HG03460 (cell line): ENCODE data around the gene AP1S3.
"Not testable (repeated sequence)": the region's sequence is repeated elsewhere in the genome, so short reads cannot be mapped to it uniquely, and the experiment has no call there.

Experiments used
- ATAC-seq: cut with Tn5 transposase; IDR thresholded peaks from one replicate; pipeline ENCODE4 v1.9.1; 2021; ENCODE audit not compliant: unreplicated experiment

AP1S3 gene

DNA sequence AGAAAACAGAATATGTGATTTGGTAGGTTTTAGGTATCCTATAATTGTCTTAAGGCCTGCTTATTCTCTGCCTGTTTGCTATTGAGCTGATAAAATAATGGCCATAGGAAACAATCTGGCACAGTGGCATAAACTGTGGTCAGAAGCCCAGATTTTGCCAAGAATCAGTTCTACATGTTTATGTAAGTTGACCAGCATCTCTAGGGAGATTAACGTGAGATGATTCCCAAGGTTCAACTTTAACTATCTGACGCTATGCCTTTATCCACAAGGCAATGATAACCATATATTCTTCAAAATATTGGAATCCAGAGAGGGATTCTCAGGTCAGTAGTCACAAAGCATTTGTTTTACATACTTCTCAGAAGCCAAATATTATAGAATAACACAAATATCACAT lies 25.6 kb downstream of the AP1S3 start:
- ATAC-seq, result no peak

DNA sequence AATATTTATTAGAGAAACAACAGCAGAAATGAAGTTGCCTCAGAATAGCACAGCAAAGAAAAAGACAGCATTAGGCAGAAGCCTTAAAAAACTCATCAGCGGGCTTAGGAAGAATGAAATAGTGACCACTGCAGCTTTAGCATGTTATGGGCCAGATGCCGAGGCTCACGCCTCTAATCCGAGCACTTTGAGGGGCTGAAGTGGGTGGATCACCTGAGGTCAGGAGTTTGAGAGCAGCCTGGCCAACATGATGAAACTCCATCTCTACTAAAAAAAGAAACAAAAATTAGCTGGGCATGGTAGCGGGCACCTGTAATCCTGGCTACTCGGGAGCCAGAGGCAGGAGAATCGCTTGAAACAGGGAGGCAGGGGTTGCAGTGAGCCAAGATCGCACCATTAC lies 32.4 kb downstream of the AP1S3 start:
- no peak for ATAC-seq

DNA sequence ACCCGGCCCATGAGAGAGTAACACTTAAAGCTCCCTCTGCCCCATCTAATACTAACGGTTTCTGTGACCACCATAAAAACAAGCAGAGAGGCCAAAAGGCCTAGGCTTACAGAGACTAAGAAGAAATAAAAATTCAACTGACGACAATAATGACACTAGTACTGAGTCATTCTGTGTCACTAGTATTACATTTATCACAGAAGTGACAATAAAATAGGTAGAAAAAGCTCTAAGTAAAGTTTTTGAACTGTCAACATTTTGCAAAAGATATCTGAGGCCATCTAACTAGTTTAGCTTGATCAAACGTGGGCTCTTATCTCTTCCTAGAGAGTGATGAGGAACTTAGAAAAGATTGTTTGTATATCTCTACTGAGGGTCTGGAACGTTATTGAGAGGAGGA lies 35.6 kb downstream of the AP1S3 start:
- ATAC-seq, result no peak

DNA sequence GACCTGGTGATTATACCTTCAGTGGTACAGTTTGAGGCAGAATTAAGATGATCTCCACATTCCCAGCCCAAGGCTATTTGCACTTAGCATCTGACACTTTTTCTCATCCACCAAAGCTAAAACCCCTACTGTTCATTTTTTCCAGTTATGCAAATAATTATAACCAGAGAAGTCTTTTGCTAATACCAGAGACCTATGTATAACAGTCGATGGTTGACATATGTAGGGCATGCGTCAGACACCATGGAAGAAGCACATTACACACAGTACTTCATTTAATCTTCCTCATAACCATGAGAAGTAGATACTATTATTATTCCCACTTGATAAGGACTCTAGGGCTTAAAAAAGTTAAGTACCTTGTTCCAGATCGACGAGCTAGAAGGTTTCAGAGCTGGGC lies 36.5 kb downstream of the AP1S3 start:
- ATAC-seq, result no peak

DNA sequence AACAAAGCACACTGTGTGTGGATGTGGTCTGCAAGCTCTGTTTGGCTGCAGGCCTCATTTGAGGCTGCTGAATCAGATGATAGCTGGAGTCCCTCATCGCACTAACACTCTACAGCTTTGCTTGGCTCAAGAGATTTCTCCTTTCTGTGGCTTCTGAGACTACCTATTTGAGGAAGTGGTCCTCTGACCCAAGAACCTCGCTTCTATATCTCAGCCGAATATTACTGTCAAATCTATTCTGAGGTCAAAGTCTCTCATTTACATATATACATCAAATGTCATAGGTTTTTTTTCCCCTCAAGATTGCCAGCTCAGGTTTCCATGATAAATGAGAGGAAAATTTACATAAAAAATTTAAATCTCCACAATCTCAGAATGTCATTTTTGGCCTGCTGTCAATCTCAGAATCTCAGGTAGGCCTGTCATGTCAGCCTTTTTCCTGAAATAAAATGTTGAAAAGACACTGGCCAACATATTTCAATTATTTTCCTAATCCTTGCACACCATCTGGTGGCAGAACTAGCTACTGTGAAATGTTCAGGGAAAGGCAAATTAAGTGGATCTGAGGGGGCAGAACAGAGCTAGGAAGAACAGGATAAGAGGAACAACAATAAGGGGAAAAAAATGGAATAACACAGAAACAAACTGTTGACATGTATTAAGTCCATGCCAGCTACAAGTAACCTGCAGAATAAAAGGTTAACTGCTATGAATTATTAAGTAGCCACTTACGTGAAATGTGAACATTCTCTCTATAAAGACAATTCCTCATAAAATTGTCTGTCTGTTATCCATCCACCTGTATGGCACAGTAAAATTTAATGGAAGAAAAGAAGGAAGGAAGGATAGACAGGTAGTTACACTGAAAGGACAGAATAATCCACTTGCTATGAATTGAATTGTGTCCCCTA lies 39.3 kb downstream of the AP1S3 start:
- peak; percentile 99 for ATAC-seq

DNA sequence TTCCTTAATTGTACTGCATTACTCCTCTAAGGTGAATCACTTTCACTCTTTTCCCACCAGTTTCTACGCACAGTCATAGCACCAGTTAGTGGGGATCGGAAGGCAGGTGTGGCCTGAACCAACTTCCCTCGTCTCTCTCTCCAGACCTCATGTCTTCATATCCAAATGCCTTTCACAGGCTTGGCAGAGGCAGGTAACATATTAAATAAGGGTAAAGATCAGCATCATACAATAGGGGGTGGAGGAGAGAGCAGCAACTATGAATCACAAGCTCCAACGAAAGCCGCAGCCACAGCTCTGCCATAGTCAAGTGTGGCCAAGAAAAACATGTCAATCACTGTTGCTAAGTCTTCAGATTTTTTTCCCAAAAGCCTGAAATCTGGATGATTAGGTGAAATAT lies 40.3 kb downstream of the AP1S3 start:
- no peak for ATAC-seq

DNA sequence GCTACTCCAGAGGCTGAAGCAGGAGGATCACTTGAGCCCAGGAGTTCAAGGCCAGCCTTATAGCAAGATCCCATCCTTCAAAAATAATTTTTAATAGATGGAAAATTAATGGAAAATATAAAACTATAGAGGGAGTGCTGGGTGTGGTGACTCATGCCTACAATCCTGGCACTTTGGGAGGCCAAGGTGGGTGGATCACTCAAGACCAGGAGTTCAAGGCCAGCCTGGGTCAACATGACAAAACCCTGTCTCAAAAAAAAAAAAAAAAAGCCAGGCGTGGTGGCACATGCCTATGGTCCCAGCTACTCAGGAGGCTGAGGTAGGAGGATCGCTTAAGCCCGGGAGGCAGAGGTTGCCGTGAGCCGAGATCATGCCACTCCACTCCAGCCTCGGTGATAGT lies 48.0 kb downstream of the AP1S3 start:
- ATAC-seq, result no peak

DNA sequence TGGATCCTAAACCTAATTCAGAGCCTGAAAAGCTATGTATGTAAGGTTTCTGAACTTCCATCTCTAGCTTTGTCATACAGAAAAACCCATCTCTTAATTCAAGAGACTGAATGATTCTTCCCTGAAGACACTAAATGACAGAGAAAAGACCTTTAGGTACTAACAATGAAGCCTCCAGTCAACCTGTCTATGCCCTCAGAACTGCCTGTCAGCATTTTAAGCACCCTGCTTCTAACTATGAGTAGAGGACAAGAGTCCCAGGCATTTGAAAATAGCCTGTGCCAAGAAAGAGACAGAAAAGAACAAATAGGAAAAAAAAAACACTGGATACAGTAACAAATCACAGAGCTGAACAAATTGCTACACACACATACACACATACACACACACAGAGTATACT lies 48.6 kb downstream of the AP1S3 start:
- no peak for ATAC-seq

DNA sequence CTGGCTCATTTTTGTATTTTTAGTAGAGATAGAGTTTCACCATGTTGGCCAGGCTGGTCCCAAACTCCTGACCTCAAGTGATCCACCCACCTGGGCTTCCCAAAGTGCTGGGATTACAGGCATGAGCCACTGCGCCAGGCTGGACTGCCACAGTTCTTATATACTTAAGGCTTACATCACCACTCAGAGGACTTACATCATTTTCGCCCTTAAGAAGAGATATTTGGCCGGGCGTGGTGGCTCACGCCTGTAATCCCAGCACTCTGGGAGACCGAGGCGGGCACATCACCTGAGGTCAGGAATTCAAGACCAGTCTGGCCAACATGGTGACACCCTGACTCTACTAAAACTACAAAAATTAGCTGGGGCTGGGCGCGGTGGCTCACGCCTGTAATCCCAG lies 49.3 kb downstream of the AP1S3 start:
- ATAC-seq, result not testable (repeated sequence)

DNA sequence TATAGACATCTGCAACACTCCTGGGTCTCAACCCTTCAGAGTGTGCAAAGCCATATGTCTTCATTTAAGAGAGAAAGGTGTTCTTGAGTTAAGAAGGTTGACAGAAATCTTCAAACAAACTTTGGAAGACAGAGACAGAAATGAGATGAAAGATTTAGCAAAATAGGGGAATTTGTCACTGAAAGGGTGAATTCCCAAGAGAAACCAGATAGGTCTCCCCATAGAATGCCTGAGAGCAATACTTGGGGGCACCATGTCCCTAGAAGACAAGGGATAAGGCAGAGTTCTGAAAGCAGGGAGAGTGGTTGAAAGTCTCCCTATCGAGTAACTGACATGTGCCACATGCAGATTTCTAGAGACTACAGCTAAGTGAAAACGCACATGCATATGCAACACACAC lies 50.0 kb downstream of the AP1S3 start:
- ATAC-seq, result peak; percentile 22

DNA sequence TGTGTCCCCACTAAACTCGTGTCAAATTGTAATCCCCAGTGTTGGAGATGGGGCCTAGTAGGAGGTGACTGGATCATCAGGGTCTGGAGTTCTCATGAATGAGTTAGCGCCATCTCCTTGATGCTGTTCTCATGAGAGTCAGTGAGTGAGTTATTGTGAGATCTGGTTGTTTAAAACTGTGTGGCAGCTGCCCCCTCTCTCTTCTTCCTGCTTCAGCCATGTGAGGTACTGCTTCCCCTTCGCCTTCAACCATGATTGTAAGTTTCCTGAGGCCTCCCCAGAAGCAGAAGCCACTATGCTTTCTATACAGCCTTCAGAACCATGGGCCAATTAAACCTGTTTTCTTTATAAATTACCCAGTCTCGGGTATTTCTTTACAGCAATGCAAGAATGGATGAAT lies 50.4 kb downstream of the AP1S3 start:
- peak; percentile 60 for ATAC-seq

DNA sequence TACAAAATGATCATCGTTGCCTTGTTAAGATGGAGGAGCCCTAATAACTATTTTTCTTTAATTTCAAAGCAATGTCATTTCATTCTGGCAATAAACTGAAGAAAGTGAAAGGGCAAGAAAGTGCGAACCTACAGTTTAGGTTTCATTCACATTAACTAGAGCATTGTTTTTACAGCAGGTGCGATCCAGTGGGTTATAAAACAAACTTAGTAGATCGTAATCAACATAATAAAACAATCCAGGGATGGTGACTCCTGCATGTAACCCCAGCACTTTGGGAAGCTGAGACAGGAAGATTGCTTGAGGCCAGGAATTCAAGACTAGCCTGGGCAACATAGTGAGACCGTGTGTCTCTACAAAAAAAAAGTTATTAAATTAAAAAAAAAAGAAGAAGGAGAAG lies 51.1 kb downstream of the AP1S3 start:
- ATAC-seq, result no peak

DNA sequence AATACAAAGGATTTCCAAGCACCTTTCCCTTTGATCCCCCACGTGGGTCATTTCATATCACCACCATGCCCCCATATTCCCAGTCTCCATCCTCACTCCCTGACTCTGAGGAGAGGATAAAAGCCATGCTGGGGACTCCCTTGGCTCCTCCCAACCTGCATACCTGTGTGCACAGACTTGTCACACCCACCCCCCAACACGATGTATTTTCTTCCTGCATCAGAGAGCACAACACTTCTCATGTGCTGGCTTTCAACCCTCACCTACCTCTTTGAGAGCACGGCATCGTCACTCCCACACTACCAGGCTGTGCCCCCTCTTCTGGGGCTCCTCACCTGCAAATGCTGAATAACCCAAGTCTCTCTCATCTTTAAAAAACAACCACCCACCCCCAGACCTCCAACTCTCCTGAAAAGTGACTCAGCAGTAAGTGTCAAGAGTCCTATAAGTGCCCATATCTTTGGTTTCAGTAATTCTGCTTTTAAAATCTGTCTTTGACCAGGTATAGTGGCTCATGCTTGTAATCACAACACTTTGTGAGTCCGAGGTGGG lies 53.1 kb downstream of the AP1S3 start:
- ATAC-seq, result no peak

DNA sequence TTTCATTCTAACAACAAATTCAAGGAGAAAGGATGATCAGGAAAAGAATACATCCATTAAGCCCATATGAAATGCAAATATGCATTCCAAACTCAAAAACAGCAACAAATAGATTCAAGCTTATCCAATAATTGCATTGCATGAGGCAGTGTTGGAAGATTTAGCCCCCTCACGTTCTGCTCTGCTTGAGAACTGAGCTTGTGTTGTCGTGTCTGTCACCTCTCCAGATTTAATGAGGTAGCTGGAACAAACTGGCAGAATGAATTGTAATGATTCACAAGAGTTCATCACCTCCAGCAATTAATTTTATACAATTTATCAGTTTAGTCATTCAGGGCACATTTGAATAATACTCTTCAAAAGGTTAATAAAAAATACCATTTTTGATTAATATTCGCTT lies 54.8 kb downstream of the AP1S3 start:
- no peak for ATAC-seq

DNA sequence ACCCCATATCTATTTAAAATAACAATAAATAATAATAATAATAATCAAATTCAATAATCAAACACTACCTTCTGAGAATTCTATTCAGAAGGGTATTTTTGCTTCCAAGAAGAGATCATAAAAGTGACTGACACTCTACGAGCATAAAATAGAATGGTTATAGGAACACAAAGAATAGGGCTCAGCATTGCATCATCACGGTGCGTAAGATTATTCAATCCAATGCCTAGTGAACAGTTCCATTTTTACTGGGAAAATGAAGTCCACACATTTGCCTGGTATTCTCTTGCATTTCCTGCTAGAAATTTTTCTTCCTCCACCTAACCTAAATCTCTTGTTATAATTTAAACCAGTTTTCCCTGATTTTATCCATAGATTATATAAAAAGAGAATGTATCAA lies 55.8 kb downstream of the AP1S3 start:
- ATAC-seq, result no peak

DNA sequence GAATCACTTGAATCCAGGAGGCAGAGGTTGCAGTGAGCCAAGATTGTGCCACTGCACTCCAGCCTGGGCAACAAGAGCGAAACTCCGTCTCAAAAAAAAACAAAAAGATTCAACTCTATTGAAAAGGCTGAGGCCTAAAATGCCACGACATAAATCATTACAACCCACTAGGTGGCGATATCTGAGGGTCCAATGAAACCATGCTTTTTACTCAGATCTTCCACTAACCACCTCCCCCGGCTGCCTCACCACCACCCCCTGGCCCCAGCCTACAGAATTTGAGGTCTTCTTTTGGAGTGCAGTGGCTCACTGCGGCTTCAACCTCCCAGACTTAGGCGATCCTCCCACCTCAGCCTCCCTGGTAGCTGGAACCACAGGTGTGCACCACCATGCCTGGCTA lies 57.5 kb downstream of the AP1S3 start:
- ATAC-seq, result peak; percentile 68

DNA sequence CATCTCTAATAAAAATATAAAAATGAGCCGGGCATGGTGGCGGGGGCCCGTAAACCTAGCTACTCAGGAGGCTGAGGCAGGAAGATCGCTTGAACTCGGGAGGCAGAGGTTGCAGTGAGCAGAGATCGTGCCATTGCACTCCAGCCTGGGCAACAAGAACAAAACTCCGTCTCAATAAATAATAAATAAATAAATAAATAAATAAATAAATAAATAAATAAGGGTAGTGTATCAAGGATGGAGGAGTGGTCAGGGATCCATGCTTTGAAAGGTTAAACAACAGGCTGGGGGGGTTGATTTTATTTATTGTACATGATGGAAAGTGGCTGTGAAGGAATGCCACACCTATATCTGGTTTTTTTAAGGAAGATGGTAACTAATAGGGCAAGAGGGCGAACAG lies 63.2 kb downstream of the AP1S3 start:
- ATAC-seq, result no peak

DNA sequence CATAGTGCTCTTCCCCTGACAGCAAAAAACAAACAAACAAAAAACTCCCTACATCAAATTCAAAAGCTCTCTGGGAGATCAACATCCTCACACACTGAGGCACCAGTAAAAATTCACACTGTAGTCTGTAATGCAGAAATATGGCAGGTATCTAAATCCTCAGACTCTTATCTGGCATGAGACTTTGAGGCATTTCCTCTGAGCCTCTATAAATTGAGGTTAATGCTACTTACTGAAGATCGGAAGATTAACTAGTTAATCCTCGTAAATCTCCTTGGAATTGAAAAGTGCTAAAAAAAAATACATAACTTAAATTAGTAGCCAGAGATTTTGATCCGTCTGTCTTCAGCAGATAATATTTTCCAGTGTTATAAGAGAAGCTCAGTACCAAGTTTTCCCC lies 65.0 kb downstream of the AP1S3 start:
- ATAC-seq, result no peak

DNA sequence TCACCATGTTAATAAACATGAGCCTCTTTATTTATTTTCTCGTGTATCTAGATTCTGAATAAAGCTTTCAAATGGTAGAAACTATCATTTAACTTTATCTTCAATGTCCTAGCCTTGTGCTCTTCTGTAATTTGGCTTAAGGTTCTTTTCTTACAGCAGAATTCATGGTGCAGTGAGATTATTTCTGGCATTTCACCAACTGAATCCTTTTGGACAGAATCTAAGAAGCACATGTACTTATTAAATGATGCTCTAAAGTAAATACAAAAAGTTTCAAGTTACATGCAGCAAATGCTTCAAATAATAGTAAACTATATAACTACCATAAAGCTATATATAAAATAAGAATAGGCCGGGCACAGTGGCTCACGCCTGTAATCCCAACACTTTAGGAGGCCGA lies 65.9 kb downstream of the AP1S3 start:
- ATAC-seq, result no peak

DNA sequence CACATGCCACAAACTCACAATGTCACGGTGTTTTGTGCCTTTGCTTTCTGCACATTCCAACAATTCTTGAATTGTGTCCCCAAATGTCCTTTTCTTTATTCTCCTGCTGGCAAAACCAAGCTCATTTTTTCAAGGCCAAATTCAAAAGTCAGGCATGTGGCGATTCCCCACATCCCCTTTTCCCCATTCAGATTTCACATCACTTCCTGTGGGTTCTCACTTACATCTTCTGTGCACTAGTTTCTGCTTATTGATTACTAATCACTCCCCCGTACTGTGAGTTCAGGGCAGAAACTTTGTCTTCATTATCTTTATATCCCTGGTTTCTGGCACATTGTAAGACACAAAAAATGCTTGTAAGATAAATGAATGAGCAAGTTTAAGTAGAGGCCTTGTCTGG lies 69.2 kb downstream of the AP1S3 start:
- ATAC-seq, result no peak

DNA sequence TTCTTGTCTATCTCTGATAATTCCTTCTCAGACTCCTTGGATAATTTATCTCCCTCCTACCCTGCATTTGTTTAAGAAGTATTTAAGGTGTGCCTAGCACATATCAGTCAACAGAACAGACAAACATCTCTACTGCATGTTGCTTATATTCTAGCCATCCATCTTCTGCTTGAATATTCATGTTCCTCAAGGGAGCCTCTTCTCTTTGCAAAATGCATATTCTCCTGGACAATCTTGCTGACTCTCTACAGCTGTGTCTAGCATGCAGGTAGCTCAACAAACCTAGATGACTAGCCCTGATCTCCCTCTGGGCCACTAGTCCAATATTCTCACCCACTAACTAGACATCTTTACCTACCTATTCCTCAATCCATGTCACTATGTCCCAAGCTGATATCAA lies 70.0 kb downstream of the AP1S3 start:
- ATAC-seq, result no peak

DNA sequence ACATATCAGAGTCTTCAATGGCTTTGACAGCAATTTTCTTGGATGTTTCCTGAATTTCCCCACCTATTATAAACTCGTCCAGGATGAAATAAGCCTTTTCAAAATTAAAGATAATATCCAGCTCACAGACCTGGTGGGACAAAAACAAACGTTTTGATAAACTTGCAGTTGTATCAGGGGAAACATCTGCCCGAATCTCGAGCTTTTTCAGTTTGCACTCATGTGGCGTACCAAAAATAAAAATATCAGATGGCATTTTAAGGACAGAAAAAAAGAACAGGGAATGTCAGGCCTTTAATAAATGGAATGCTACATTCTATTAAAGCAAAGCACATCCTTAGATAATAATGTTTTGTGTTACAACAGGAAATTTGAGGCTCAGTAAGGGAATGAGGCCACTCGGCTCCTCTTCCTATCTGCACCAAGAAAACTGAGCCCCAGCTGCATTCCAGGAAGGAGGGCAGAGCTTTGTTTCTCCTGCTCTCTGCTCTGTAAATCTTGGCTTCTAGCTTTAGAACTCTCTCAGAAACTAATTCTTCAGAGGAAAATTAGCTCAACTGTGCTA lies 72.1 kb downstream of the AP1S3 start:
- ATAC-seq, result no peak

DNA sequence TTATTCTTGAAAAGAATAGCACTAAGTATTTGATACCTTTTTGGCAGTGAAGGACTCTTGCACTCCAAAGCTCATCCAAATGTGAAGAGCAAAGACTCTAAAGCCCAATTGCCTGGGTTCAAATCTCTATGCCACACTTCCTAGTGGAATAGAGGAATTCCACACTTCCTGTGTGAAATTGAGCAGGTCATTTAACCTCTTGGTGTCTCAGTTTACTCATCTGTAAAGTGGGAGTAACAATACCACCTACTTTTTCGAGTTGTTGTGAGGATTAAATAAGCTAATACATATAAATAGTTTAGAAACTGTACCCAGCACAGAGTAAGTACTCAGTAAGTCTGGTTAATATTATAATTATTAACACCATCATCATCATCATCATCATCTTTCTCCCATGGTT lies 72.6 kb downstream of the AP1S3 start:
- no peak for ATAC-seq
